ENCODE measurements around the gene CAPN1.

DNA sequence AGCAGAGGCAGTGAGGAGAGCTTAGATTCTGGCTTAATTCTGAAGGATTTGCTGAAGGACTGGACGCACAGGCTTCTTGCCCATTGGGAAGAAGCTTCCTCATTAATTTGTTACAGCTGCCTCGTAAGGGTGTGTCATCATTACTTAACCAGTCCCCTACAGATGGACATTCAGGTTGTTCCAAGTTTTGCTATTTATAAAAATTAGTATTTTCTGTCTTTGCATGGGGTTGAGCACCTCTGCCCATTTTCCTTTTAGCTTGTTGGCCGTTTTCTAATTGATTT is 38.1 kb downstream of the CAPN1 start:
- TF ChIP-seq, protein P1, sequence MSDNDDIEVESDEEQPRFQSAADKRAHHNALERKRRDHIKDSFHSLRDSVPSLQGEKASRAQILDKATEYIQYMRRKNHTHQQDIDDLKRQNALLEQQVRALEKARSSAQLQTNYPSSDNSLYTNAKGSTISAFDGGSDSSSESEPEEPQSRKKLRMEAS (IDR thresholded peaks at IDR 0.05), result no peak
- TF ChIP-seq RCOR1 (IDR thresholded peaks at IDR 0.05; ENCODE audit: low read depth, low read length) (no peak), POLR2A (IDR thresholded peaks at IDR 0.05; ENCODE audit: low read length) (no peak), CBX8 (IDR thresholded peaks at IDR 0.05) (no peak), BHLHE40 (IDR thresholded peaks at IDR 0.05; ENCODE audit: low read depth, low read length) (no peak), EHF (CRISPR knock-in tag; IDR thresholded peaks at IDR 0.05) (no peak)

Measured in A549 (cell line).